CD4-positive, alpha-beta T cell (primary cell): ENCODE data around the gene MFAP3. TPM values are rescaled to one million over a fixed set of nuclear protein-coding genes. Genes with fewer than 3 reads are reported as not detected.

Experiments
- ATAC-seq: fragments of 200-7000 bp; cut with Tn5 transposase; one replicate; pipeline ENCODE4 v1.10.0; 2022; ENCODE audit warnings: mild to moderate bottlenecking; ENCODE audit not compliant: poor library complexity
- CTCF ChIA-PET: fragments of 350-600 bp; sonication (Branson Sonifier 250); formaldehyde crosslinking; loops from one replicate; lab custom pipeline; 2021; ENCODE audit warnings: antibody characterized with exemption, inconsistent platforms; lab: Charles Lee
- POLR2A ChIA-PET: fragments of 350-600 bp; sonication (Branson Sonifier 250); formaldehyde crosslinking; loops from one replicate; lab custom pipeline; 2021; ENCODE audit warnings: antibody characterized with exemption, inconsistent platforms; lab: Charles Lee
- DNase-seq, 14 experiments: peaks; one replicate each; pipeline ENCODE4 v3.0.0-alpha.2; 2013 to 2020; ENCODE audit warnings: mixed read lengths in 2 of 14
- H3K27ac ChIP-seq, 2 donors: one replicate each; pipeline versions ENCODE4 v1.5.1 to v1.7.0; 2013; ENCODE audit warnings: low read length in 2 of 2, low read depth in 1 of 2, mild to moderate bottlenecking in 1 of 2
- H3K27me3 ChIP-seq, 2 experiments: 1 replicate in 1 of 2; 2 replicates in 1 of 2; pipeline versions ENCODE4 v1.6.1 to v1.7.0; 2013; ENCODE audit warnings: low read length in 2 of 2, control low read depth in 1 of 2, mild to moderate bottlenecking in 1 of 2, moderate library complexity in 1 of 2; ENCODE audit not compliant: insufficient read depth in 2 of 2, control insufficient read depth in 1 of 2
- H3K36me3 ChIP-seq: one replicate; pipeline ENCODE4 v1.6.1; 2013; ENCODE audit warnings: low read length, control low read depth; ENCODE audit not compliant: insufficient read depth
- H3K4me1 ChIP-seq: one replicate; pipeline ENCODE4 v1.6.1; 2013; ENCODE audit warnings: low read length, control low read depth; ENCODE audit not compliant: insufficient read depth
- H3K4me3 ChIP-seq: one replicate; pipeline ENCODE4 v1.5.1; 2013; ENCODE audit warnings: mild to moderate bottlenecking, low read length, moderate library complexity
- H3K9me3 ChIP-seq, 2 experiments: 1 replicate in 1 of 2; 2 replicates in 1 of 2; pipeline versions ENCODE4 v1.6.1 to v1.7.0; 2013; ENCODE audit warnings: low read length in 2 of 2, mild to moderate bottlenecking in 2 of 2, control low read depth in 1 of 2, moderate library complexity in 1 of 2; ENCODE audit not compliant: control insufficient read depth in 1 of 2, insufficient read depth in 1 of 2
- H3K27ac Mint-ChIP-seq: one replicate; pipeline ENCODE4 v1.8.0; 2020; ENCODE audit warnings: mixed read lengths
- H3K27me3 Mint-ChIP-seq: one replicate; pipeline ENCODE4 v1.8.0; 2021; ENCODE audit warnings: mixed read lengths
- H3K36me3 Mint-ChIP-seq: one replicate; pipeline ENCODE4 v1.8.0; 2021; ENCODE audit warnings: low read depth, mixed read lengths
- H3K4me1 Mint-ChIP-seq: one replicate; pipeline ENCODE4 v1.8.0; 2021; ENCODE audit warnings: low read depth, mixed read lengths
- H3K4me3 Mint-ChIP-seq: one replicate; pipeline ENCODE4 v1.8.0; 2020; ENCODE audit warnings: mild to moderate bottlenecking, mixed read lengths
- H3K9me3 Mint-ChIP-seq: one replicate; pipeline ENCODE4 v1.8.0; 2020; ENCODE audit warnings: mixed read lengths
- intact Hi-C, 2 experiments: fragments of 100-400 bp; cut with DNase I in 1 of 2; cut with micrococcal nuclease in 1 of 2; formaldehyde crosslinking; loops; one replicate each; pipeline versions ENCODE4 v1.15.1 to v1.9.0; 2023 to 2025; cut with DNase I, micrococcal nuclease
- total RNA-seq, 174 experiments: library from RNA in 2 of 174; stranded (reverse) in 2 of 174; gene quantifications; one replicate each; pipeline ENCODE4 v1.2.3 and lab custom pipeline; 2021 to 2026
- TF ChIP-seq, protein P1 (sequence below): fragments of 200-600 bp; IDR thresholded peaks from one replicate; pipeline ENCODE4 v1.8.0; 2022; ENCODE audit warnings: antibody characterized with exemption, mild to moderate bottlenecking

The MFAP3 gene
- total RNA-seq, 2 experiments from 2014 or later = 14.9 to 17.7 TPM

GRCh38 chr5:154087260-154087659, 48.5 kb downstream of the MFAP3 start:
- Mint-ChIP-seq H3K4me3 (no peak overlapping the region), H3K9me3 (no peaks in the 10 kb centered on the region), H3K4me1 (peaks cover 4% of the 10 kb centered on the region), H3K27me3 (peaks cover 22% of the 10 kb centered on the region), H3K36me3 (no peaks in the 10 kb centered on the region), H3K27ac (no peak overlapping the region)
- ChIA-PET CTCF (interaction anchor here (0.8 to 4.7 kb wide), 2 partner anchors 11 to 14 kb away, joined by 3 to 23 read pairs; no protein-coding TSS in a partner anchor), POLR2A (no interaction called here)
- TF ChIP-seq, protein P1, sequence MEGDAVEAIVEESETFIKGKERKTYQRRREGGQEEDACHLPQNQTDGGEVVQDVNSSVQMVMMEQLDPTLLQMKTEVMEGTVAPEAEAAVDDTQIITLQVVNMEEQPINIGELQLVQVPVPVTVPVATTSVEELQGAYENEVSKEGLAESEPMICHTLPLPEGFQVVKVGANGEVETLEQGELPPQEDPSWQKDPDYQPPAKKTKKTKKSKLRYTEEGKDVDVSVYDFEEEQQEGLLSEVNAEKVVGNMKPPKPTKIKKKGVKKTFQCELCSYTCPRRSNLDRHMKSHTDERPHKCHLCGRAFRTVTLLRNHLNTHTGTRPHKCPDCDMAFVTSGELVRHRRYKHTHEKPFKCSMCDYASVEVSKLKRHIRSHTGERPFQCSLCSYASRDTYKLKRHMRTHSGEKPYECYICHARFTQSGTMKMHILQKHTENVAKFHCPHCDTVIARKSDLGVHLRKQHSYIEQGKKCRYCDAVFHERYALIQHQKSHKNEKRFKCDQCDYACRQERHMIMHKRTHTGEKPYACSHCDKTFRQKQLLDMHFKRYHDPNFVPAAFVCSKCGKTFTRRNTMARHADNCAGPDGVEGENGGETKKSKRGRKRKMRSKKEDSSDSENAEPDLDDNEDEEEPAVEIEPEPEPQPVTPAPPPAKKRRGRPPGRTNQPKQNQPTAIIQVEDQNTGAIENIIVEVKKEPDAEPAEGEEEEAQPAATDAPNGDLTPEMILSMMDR = no peak
- intact Hi-C loops = no loop called here
- ATAC-seq (no peak), DNase-seq (no peak)
- Histone ChIP-seq H3K4me3 (no peak overlapping the region), H3K36me3 (no peaks in the 10 kb centered on the region), H3K27ac (no peak overlapping the region), H3K4me1 (no peaks in the 10 kb centered on the region), H3K9me3 (no peaks in the 10 kb centered on the region), H3K27me3 (no peaks in the 10 kb centered on the region)

- H3K4me1 ChIP-seq = no peaks in the 10 kb centered on the region
- ATAC-seq (no peak), DNase-seq (no peak)
- H3K27me3 ChIP-seq = peaks cover 0 to 2% of the 10 kb centered on the region in 2 experiments
- no peaks in the 10 kb centered on the region for H3K36me3 ChIP-seq
- ChIA-PET CTCF (interaction anchor here (4.7 kb wide), 1 partner anchor 16 kb away, joined by 23 read pairs; no protein-coding TSS in a partner anchor), POLR2A (no interaction called here)
- no peak overlapping the region for H3K4me3 Mint-ChIP-seq
- peaks cover 4% of the 10 kb centered on the region for H3K4me1 Mint-ChIP-seq
- H3K4me3 ChIP-seq = no peak overlapping the region
- TF ChIP-seq, protein P1 = no peak
- no peak overlapping the region for H3K27ac Mint-ChIP-seq
- H3K36me3 Mint-ChIP-seq = no peaks in the 10 kb centered on the region
- H3K27me3 Mint-ChIP-seq = peaks cover 27% of the 10 kb centered on the region
- H3K9me3 Mint-ChIP-seq = no peaks in the 10 kb centered on the region
- intact Hi-C loops = no loop called here
- no peak overlapping the region for H3K27ac ChIP-seq
- no peaks in the 10 kb centered on the region for H3K9me3 ChIP-seq
Measured at GRCh38 chr5:154088801-154089200, 50.0 kb downstream of the MFAP3 start.

GRCh38 chr5:154090656-154091055, 51.9 kb downstream of the MFAP3 start:
- H3K4me1 Mint-ChIP-seq = peaks cover 4% of the 10 kb centered on the region
- TF ChIP-seq, protein P1 = no peak
- H3K27me3 ChIP-seq = peaks cover 0 to 2% of the 10 kb centered on the region in 2 experiments
- H3K4me3 ChIP-seq = no peak overlapping the region
- no peak overlapping the region for H3K27ac Mint-ChIP-seq
- CTCF ChIA-PET = no interaction called here
- no peak overlapping the region for H3K27ac ChIP-seq
- H3K9me3 ChIP-seq = no peaks in the 10 kb centered on the region
- intact Hi-C loops = no loop called here
- no peak for DNase-seq
- H3K27me3 Mint-ChIP-seq = peaks cover 35% of the 10 kb centered on the region
- POLR2A ChIA-PET = interaction anchor here (0.6 kb wide), 1 partner anchor 86 kb away, joined by 3 read pairs; no protein-coding TSS in a partner anchor
- H3K36me3 ChIP-seq = no peaks in the 10 kb centered on the region
- H3K9me3 Mint-ChIP-seq = no peaks in the 10 kb centered on the region
- H3K4me1 ChIP-seq = no peaks in the 10 kb centered on the region
- H3K4me3 Mint-ChIP-seq = no peak overlapping the region
- ATAC-seq = no peak
- H3K36me3 Mint-ChIP-seq = no peaks in the 10 kb centered on the region
